Astrocyte of the cerebellum (primary cell): Measurements from ENCODE around the gene EEF1A2.
A peak's percentile ranks its signal among the peaks of the same experiment; 100 is the strongest.

Experiments
- DNase-seq: peaks from one replicate; pipeline ENCODE4 v3.0.0-alpha.2; 2011; ENCODE audit warnings: low read depth
- H3K4me3 ChIP-seq: 2 replicates; pipeline ENCODE4 v1.5.1; 2011; ENCODE audit warnings: mild to moderate bottlenecking, low read depth, low read length, moderate library complexity
- CTCF ChIP-seq: IDR thresholded peaks from 2 replicates; pipeline ENCODE4 v1.5.1; 2012; ENCODE audit warnings: low read length, low read depth, moderate library complexity, mild to moderate bottlenecking; ENCODE audit errors: missing control alignments
- in situ Hi-C: cut with HindIII; loops from 2 replicates; pipeline ENCODE4 v1.10.0; 2017; ENCODE audit warnings: low sequenced_read_pairs

Gene EEF1A2

GRCh38 chr20:63452821-63453523, 45.9 kb downstream of the EEF1A2 start:
- DNase-seq: no peak
- TF ChIP-seq CTCF: peak; percentile 20
- in situ Hi-C loops: no loop called here
- H3K4me3 ChIP-seq: no peak overlapping the region

- H3K4me3 ChIP-seq: no peak overlapping the region
- in situ Hi-C loops: no loop called here
- DNase-seq: no peak
- no peak for TF ChIP-seq CTCF
These were observed 46.5 kb downstream of the EEF1A2 start for GRCh38 chr20:63452341-63452740.

GRCh38 chr20:63451821-63452220, 47.1 kb downstream of the EEF1A2 start:
- no peak overlapping the region for H3K4me3 ChIP-seq
- DNase-seq: no peak
- in situ Hi-C loops: no loop called here
- no peak for TF ChIP-seq CTCF

GRCh38 chr20:63449796-63450730, 48.8 kb downstream of the EEF1A2 start:
- H3K4me3 ChIP-seq: no peak overlapping the region
- TF ChIP-seq CTCF: no peak
- DNase-seq: no peak
- in situ Hi-C loops: no loop called here

GRCh38 chr20:63449025-63449424, 49.9 kb downstream of the EEF1A2 start:
- in situ Hi-C loops: no loop called here
- no peak overlapping the region for H3K4me3 ChIP-seq
- no peak for TF ChIP-seq CTCF
- no peak for DNase-seq

- H3K4me3 ChIP-seq: no peak overlapping the region
- DNase-seq: no peak
- in situ Hi-C loops: no loop called here
- no peak for TF ChIP-seq CTCF
These were observed 50.9 kb downstream of the EEF1A2 start for GRCh38 chr20:63448031-63448430.
